Subcutaneous adipose tissue (tissue), 4 donors: Measurements from ENCODE around the gene ZDHHC11B. TPM values are rescaled to one million over a fixed set of nuclear protein-coding genes. Genes with fewer than 3 reads are reported as not detected.

ENCODE experiments used
- CTCF ChIP-seq: fragments of 450-650 bp; IDR thresholded peaks from one replicate; pipeline ENCODE4 v1.5.1; 2016; ENCODE audit warnings: low read depth, mild to moderate bottlenecking, control low read depth, antibody characterized with exemption, moderate library complexity
- total RNA-seq, 4 donors: library from RNA; depleted of rRNA; stranded (reverse); fragments of >200 nt; gene quantifications; one replicate each; pipeline ENCODE4 v1.1.0, GENCODE V29; 2016

The ZDHHC11B gene
- total RNA-seq, 4 donors from 2014 or later, result 0.19 to 2.3 (median 0.39) TPM

GRCh38 chr5:759111-759751 lies 25.3 kb downstream of the ZDHHC11B start:
- no peak for TF ChIP-seq CTCF

GRCh38 chr5:758698-759053 lies 25.9 kb downstream of the ZDHHC11B start:
- no peak for TF ChIP-seq CTCF

GRCh38 chr5:757931-758697 lies 26.4 kb downstream of the ZDHHC11B start:
- no peak for TF ChIP-seq CTCF

GRCh38 chr5:757346-757930 lies 27.1 kb downstream of the ZDHHC11B start:
- no peak for TF ChIP-seq CTCF

GRCh38 chr5:756865-757345 lies 27.6 kb downstream of the ZDHHC11B start:
- TF ChIP-seq CTCF, result no peak

GRCh38 chr5:756171-756570 lies 28.4 kb downstream of the ZDHHC11B start:
- TF ChIP-seq CTCF, result no peak

GRCh38 chr5:751496-751895 lies 33.0 kb downstream of the ZDHHC11B start:
- no peak for TF ChIP-seq CTCF
